Effector CD8-positive, alpha-beta T cell (primary cell): ENCODE results near the gene MMP27.

Experiments used
- DNase-seq: peaks from one replicate; lab custom pipeline; 2025; lab: John Stamatoyannopoulos, UW

MMP27 gene

DNA sequence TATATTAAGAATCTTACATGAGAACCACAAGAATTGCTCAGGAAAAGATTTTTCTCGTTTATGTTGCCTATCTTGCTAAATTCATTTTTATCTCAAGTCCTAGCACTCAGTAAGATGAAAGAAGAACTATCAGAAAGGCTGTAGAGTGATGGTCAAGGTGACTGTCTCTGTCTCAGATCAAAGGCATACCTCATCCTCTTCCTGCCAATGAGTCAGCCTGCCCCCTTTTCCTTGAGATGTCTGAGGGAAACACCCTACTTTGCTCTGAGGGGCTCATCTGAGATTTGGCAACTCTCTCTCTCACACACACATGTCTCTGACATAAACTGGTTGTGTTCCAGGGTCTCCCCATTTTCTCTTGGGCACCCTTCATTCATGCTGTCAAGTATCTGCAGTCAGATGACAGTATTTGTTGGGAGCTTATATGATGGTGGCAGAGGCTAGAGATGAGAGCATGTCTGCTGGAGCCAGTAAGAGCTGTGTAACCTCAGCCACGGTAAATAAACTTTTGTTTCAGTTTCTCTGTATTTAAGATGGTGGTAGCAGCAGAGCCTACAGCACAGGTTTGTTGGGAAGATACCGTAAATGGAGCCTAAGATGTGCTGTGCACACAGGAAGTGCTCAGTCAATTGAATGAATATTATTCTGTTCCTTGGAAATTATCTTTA lies 1.6 kb downstream of the MMP27 start:
- DNase-seq = no peak

DNA sequence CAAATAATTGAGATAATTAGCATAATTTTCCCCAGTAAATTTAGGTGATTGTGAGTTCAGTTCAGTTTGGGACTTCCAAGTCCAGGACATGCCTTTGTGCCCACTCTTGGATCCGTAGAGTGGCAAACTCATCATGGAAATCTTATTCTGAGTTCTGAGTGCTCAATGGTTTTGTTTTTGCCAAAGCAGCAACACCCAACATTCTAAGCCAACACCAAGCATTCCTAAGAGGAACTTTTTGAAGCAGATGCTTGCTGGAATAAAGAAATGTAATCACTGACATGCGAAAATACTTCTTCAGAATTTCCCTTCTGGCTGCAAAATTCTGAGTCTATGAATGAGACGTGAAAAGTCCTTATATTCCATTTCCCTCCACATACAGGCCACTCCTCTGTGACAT lies 10.4 kb downstream of the MMP27 start:
- no peak for DNase-seq

- DNase-seq = no peak
These were observed 19.8 kb downstream of the MMP27 start for GRCh38 chr11:102685754-102686153.

GRCh38 chr11:102685338-102685737 lies 20.2 kb downstream of the MMP27 start:
- DNase-seq = no peak

GRCh38 chr11:102683277-102683676 lies 22.3 kb downstream of the MMP27 start:
- DNase-seq = no peak

- DNase-seq = no peak
These were observed 24.6 kb downstream of the MMP27 start for GRCh38 chr11:102680945-102681344.

GRCh38 chr11:102678022-102678421 lies 27.5 kb downstream of the MMP27 start:
- DNase-seq = no peak

GRCh38 chr11:102676084-102676483 lies 29.5 kb downstream of the MMP27 start:
- DNase-seq = no peak

DNA sequence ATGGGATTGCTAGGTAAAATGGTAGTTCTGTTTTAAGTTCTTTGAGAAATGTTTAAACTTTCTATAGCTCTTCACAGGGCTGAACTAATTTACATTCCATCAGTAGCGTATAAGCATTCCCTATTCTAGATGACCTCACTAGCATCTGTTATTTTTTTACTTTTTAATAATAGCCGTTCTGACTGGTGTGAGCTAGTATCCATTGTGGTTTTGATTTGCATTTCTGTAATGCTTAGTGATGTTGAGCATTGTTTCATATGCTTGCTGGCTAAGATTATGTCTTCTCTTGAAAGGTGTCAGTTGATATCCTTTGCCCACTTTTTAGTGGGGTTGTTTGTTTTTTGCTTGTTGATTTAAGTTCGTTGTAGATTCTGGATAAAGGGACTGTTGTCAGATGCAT lies 35.9 kb downstream of the MMP27 start:
- no peak for DNase-seq

DNA sequence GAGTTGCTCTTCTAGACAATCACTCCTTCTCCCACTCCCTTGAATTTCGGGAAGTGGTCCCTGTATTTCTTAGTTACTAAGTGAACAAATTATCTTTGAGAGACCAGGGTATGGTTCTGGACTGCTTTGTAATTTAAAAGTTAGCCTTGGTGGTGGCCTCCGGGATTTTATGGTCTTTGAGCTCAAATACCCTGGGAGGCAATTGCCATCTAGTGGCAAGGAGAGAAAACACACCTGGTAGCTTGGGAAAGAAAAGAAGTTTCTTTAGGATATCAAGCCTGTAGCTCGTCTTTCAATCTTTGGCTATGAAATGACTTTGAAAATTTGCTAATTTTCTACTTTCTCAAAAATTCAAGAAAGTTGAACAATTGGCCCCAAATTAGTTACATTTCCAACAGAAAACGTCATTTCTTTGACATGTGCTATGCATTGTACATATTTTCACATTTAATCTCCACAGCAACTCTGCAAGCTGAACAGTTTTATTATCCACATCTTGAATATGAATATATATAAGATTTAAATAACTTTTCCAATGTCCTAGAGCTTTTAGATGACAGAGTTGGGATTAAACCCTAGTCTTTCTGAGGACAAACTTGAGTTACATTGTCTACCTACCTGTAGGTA lies 39.1 kb downstream of the MMP27 start:
- DNase-seq = no peak

- no peak for DNase-seq
These were observed 41.4 kb downstream of the MMP27 start for GRCh38 chr11:102664001-102664752.

DNA sequence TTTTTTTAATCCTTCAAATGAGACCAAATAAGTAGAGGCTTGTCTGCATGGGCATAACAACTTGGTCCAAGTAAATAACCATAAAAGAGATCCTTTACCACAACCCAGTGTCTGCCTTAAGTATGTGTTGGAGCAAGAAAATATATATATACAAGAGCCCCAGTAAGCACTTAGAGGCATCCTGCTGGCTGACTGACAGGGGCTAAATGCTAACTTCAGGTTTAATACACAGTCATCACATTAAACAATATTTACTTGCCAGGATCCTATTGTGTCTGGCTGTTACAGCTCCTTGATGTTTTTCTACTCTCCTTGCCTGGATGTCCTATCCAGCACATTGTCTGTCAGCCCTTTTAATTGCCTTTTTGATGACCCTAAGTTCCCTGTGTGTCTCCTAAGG lies 43.0 kb downstream of the MMP27 start:
- no peak for DNase-seq

- no peak for DNase-seq
These were observed 44.5 kb downstream of the MMP27 start for GRCh38 chr11:102661040-102661439.

DNA sequence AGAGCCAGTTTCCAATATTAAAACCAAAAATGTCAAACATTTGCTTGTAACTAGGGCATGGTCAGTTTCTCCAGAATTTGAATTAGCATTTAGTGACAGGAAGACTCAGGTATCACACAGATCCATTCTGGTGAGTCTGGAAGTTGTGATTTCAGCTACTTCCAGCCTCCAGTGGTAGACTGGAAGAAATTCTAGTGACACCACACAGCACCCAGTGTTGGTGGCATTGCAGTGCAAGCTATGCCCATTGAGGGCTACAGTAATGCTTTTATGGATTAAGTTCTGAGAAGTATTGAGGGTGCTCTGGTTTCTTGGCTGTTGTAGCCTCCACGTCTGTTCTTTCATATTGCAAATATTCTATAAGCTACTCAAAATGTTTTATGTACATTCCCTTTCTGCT lies 49.0 kb downstream of the MMP27 start:
- no peak for DNase-seq

DNA sequence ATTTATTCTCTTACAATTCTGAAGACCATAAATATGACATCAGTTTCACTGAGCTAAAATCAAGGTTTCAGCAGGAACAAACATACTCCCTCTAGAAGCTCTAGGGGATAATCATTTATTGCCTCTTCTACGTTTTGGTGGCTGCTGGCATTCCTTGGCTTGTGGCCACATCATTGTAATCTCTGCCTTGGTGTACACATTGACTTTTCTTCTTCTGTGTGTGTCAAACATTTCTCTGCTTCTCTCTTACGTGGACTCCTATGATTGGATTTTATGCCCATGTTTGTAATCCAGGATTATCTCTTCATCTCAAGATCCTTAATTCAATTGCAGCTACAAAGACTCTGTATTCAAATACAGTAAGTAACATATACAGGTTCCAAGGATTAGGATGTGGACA lies 50.0 kb downstream of the MMP27 start:
- no peak for DNase-seq

DNA sequence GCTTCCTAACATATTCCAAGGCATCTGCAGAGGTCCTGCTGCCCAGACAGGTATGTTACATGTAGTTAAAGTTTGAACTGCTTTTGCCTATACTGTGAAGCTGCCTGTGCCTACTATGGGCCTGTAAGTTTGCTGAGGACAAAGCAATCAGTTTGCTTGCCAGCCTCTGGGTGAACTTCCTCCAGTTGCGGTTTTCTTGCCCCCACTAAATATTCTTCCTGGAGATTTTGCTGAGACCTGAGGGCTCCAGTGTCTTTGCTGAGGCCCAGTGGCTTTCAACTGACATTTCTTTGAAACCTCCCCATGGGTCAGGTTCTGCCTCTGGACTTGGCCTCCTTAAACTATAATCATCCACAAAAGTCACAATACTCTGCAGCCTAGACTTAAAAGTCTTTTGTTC lies 50.8 kb downstream of the MMP27 start:
- DNase-seq = no peak

DNA sequence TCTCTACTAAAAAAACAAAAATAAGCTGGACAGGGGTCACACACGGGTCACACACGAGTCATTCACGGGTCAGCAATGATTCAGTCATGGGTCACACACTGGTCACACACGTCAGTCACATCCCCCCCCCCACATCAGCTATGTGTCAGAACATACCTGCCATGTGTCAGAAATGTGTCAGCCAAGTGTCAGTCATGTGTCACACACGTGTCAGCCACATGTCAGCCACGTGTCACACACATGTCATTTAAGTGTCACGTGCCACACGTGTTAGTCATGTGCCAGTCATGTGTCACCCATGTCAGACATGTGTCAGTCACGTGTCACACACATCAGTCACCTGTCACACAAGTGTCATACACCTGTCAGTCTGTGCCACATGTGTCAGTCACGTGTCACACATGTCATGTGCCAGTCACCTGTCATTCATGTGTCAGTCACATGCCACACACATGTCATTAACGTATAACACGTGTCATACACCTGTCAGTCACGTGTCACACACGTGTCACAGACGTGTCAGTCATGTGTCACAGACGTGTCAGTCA lies 51.8 kb downstream of the MMP27 start:
- no peak for DNase-seq

DNA sequence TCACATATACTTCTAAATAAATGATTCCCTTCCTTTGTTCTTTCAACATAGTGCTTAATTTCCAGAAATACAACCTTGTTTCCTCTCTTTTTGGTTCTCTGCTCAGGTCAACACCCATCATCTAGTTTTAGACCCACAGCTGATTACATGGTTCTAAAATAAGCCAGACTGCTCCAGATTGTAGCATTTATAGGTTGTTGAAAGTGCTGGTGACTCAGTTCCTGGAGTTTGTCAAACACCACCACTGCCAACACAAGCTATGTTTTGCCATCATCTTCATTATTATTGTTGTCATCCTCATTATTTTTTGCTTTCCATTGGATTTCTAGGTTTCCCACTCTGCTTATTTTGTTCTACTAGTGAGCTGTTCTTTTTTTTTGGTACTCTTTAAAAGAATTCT lies 58.1 kb downstream of the MMP27 start:
- DNase-seq = no peak

- DNase-seq = no peak
These were observed 61.6 kb downstream of the MMP27 start for GRCh38 chr11:102643941-102644340.
